GM18511 (cell line): ENCODE results near the gene CTNNA2.

ENCODE experiments used
- ATAC-seq: cut with Tn5 transposase; IDR thresholded peaks from one replicate; pipeline ENCODE4 v1.9.1; 2021; ENCODE audit warnings: mild to moderate bottlenecking, moderate library complexity; ENCODE audit not compliant: unreplicated experiment

CTNNA2 gene

DNA sequence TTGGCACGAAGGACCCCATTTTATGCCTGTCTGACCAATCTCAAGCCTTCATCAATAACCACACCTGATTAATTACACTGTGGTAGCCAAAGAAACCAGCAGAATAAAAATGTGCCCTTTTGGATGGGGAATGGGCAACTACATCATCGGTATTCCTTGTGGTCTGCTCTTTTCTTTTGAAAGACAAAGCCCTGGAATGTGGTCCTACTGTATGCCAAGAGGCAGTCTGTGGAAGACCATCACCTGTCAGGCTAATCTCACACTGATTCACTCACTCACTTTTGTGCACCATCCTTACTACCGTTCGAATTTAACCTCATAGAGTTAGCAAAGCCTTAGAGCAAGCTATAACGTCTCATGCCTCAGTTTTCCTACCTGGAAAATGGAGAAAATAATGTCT, 1066.9 kb downstream of the CTNNA2 start:
- no peak for ATAC-seq

DNA sequence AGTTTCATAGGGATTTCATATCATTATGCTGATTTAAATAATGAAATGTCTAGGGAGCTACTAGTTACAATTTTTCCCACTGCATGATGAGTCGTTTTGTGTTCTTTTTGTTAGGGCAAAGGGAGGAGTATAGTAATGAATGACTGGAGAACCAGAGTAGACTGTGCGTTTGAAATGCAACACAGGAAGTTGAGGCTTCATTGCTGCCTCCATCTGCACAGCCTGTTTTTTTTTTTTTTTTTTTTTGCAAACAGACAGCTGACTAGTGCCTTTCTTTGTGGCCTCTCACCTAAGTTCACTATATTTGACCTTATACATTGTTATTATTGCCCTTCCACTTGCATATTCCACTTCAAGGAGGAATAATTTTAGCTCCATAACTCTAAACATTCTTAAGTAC, 1078.4 kb downstream of the CTNNA2 start:
- no peak for ATAC-seq

DNA sequence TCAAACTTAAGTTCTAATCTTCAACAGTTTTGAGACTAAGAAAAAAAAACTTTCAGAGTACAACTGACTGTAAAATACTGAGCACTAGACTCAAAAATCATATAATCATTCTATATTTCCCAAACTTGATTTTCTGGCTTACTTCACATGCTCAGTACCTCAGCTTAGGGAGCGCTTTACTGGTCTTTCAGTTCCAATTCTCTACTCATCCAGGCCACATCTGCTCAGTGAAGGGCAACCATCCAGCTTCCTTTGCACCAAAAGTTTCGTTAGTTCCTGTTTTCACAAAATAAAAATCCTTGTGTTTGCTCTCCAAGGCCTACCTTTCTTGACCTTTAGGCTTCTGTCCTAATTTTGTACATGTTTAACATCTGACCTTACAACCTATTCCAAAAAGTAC, 1079.3 kb downstream of the CTNNA2 start:
- ATAC-seq, result no peak

DNA sequence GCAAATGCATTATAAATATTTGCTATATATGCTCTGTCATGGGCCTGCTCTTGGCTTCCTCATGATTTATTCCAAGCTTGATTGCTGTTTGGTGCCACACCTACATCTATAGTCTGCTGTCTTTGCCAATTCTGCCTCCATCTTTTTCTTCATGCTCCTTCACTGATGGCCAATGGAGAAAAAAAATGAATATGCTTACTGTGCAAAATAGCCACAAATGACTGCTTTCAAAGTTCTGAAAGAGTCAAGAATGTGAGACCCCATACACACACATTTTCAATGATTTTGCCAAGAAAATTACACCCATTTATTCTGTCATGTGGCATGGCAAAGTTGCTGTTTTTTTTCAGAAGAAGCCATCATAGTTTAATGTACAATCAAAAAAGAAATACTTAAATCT, 1097.3 kb downstream of the CTNNA2 start:
- ATAC-seq, result no peak

DNA sequence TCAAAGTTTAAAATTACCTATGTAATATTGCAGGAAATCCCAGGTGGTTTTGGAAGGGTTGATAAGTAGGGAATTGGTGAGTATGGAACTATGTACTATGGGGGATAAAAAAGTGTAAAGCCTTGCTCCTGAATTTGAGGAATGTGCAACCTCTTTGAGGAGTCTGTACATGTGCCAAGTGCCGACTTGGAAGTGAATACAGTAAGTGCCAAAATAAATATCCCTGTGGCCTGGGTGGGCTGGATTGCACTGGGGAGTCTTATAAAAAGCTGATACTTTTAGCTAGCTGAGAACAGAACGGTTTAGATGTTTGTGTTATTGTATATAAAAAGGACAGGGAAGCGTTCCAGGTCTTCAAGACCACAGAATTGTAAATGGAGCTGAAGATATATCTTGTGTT, 1108.8 kb downstream of the CTNNA2 start:
- no peak for ATAC-seq

DNA sequence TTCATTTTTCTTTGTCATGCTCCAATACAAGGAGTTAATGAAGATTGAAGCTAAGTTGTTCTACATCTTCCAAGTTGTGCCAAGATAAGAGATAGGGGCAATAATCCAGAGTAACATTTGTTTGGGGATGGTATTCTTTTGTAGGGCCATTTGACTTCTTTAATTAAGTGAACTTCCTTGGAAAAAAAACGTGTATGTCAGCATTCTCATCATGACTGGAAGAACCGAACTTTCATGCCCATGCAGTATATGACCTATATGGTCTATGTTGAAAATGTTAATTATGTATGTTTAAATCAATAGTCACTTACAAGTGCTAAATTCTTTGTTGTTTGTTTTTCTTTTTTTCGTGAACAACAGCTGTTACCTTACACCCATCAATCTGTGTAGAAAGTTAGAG, 1111.2 kb downstream of the CTNNA2 start:
- ATAC-seq, result no peak

DNA sequence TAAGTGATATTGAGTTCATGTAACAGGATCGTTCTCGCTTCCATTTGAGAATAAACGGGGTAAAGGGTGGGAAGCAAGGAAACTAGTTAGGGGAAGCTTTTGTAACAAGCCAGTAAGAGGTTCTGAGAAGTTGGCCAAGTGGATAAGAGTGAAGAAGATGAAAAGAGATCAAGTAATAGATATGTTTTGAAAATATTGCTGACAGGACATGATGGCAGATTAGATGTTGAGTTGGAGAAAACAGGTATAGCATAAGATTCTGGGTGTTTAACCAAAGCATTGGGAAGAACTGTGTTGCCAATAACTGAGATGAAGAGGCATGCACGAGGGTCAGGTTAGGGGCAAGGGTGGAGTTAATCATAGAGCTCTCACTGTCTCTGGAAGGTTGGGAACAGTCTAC, 1121.7 kb downstream of the CTNNA2 start:
- no peak for ATAC-seq

DNA sequence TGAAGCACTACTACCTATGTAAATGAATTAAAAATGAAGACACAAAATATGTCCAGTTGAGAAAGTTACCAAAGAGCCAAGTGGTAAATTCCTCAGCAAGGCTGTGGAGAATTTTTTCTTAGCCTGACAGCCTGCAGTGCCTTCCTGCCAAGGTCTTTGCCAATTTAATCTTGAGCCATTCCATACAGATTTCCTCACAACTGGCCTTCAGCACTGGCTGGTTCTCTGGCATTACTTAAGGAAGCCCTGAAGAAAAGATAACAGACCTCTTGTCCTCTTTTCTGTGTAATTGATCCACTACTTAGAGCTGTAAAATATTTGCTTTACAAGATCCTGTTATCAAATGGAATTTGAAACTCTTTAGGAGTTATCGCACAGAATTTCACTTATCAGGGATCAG, 1125.9 kb downstream of the CTNNA2 start:
- ATAC-seq, result no peak

DNA sequence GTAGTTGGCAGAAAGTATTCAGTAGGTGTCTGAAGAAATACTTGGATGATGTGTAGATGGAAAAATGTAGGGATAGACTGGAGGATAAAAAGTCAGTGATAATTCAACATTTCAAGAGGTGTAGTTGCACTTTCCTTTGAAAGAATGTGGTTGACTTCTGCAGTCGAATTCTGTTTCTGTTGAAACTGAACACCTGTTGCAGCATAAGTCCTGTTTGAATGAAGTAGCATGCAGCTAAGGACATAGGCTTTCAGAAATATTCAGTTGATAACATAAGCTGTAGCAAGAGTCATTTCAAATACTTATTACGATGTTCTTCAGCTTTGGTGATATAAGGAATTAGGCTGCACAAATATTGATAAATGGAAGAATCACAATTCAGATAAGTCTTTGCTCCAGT, 1129.6 kb downstream of the CTNNA2 start:
- ATAC-seq, result no peak

DNA sequence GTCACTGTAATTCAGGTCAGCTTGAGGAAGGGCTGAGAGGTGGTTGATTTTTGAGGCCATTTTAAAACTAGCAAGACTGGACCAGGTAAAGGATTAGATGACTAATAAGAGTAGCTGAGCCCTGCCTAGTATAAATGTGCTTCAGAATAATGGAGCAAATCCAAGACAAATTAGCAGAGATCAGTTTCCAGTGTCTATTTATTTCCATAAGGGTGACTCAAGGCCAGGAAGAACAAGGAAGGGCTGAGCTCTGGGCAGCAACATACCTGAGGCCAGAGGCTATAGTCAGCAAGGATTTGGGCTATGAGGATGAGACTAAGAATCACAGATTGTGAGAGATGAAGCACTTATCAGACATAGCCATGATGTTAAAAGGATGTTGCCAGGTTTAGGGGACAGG, 1130.7 kb downstream of the CTNNA2 start:
- no peak for ATAC-seq

DNA sequence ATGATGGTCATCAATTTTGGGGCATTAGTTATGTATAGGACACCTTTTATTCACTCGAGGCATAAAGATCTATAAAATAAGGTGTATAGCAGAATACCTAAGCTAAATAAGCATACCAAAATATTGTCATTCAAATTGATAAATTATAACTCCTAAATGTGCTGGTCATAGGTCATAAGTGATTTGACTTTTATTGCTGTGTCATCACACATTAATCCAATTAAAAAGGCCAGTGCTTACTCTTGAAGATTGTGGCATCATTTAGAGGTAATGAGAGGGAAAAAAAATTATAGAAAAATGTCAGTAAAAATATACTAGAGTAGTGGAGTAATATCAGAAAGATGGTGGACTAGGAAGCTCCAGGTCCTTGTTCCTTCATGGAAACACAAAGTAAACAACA, 1138.6 kb downstream of the CTNNA2 start:
- no peak for ATAC-seq

DNA sequence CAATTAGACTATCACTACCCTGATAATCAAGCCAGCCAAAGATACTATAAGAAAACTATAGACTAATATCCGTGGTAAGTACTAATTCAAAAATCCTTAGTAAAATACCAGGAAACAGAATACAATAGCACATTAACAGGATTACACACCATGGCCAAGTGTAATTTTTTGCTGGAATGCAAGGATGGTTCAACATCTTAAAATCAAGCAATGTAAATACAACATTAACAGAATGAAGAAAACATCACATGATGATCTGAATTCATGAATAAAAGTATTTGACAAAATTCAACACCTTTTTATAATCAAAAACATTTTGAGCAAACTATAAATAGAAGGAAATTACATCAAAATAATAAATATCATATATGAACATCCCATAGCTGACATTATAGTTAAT, 1142.4 kb downstream of the CTNNA2 start:
- no peak for ATAC-seq

DNA sequence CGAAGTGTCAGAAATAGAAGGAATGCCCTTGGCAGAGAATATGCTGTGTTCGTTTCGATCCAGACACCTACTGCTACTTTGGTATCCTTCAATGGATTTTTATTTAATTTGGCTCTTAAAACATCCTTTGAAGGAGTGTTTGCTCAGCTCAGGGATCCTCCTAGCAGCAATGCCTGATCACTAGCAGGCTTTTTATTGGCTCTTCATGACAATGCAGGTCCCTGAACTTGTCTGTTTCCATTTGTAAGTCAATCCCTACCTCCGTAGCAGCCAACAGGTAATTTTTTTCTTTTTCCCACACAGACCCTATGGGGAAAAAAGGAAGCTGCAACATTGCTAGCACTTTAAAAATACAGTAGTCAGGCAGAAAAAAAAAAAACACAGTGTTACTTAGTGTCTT, 1157.9 kb downstream of the CTNNA2 start:
- no peak for ATAC-seq

DNA sequence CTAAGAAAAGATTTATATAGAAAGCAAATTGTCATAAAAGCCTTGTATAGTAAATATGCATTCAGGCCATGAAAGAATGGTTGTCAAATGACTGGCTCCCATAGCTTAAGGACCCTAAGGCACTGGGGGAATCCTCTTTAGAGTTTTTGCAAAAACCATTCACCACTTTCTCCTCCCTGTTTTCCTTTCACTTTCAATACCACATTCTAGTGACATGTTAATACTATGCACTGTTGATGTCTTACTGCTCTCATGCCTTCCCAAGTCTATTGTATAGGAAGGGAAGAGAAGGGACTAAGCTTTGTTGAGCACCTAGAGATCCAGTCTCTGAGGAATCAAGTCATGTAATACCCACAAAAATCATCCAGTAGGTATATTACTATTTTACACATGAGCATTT, 1174.7 kb downstream of the CTNNA2 start:
- no peak for ATAC-seq

DNA sequence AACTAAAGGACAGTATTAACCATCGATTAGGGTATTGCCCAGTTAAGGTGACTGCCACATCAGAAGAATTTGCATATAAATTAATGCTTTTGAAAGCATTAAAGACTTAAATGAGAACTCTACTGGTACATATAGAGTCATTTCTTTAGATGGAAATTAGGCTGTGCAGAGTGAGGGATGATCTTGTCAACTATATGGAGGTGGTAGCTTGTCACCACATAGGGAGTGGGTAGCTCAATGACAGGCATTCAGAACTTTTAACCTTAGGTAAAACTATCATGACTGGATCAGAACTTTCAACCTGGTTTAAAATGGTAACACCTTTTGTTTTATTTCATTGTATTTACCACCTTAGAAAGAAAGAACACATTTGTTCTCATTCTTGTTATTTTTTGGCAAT, 1176.3 kb downstream of the CTNNA2 start:
- ATAC-seq, result no peak
